Mammary epithelial cell (primary cell): ENCODE data around the gene CCDC78.

Experiments used
- EZH2 ChIP-seq: IDR thresholded peaks from 2 replicates; pipeline ENCODE4 v1.6.1; 2012; ENCODE audit warnings: low read length, inconsistent platforms, borderline replicate concordance
- TF ChIP-seq, protein P1 (sequence below), 2 donors: IDR thresholded peaks in 1 of 2; conservative IDR thresholded peaks in 1 of 2; 2 replicates each; pipeline ENCODE4 v1.5.1; 2011 to 2012; ENCODE audit warnings: inconsistent platforms in 2 of 2, low read length in 2 of 2, mild to moderate bottlenecking in 2 of 2, control low read depth in 1 of 2, low read depth in 1 of 2; ENCODE audit not compliant: insufficient read depth in 1 of 2; ENCODE audit errors: extremely low read depth in 1 of 2

DNA sequence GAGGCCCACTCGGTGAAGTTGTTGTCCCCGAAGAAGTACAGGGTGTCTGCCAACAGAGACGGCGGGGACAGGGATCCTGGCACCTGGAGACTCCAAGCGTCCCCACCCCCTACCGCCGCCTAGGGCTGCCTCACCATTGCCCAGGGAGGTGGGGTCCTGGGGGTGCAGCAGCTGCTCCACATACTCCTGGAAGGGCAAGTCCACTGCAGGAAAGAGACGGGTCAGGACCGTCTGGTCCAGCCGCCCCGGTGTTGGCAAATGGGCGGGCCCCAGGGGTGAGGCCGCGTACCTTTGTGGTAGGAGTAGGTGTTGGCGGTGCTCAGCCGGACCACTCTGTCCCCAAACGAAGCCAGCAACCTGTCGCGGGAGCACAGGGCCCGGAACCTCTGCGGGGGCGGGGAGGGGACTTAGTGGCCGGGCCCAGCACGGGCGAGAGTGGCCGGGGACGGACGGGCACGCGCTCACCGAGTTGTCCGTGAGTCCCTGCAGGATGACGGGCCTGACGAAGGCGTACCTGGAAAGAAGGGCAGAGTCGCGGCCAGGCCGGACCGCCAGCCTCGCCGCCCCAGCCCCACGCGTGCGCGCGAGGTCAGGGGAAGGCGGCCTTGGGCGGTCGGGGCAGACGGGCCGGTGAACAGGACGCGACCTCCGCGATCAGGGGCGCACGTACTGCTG lies 42.7 kb downstream of the CCDC78 start:
- TF ChIP-seq EZH2, result no peak
- TF ChIP-seq, protein P1, sequence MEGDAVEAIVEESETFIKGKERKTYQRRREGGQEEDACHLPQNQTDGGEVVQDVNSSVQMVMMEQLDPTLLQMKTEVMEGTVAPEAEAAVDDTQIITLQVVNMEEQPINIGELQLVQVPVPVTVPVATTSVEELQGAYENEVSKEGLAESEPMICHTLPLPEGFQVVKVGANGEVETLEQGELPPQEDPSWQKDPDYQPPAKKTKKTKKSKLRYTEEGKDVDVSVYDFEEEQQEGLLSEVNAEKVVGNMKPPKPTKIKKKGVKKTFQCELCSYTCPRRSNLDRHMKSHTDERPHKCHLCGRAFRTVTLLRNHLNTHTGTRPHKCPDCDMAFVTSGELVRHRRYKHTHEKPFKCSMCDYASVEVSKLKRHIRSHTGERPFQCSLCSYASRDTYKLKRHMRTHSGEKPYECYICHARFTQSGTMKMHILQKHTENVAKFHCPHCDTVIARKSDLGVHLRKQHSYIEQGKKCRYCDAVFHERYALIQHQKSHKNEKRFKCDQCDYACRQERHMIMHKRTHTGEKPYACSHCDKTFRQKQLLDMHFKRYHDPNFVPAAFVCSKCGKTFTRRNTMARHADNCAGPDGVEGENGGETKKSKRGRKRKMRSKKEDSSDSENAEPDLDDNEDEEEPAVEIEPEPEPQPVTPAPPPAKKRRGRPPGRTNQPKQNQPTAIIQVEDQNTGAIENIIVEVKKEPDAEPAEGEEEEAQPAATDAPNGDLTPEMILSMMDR (conservative IDR thresholded peaks at IDR 0.05 in 1 of 2, IDR thresholded peaks at IDR 0.05 in 1 of 2; ENCODE audit: extremely low read depth in 1 of 2, insufficient read depth in 1 of 2, low read depth in 1 of 2, low read length in 2 of 2), result no peak
